ENCODE data around the gene PRKCI.
"Not testable (repeated sequence)": the region's sequence is repeated elsewhere in the genome, so short reads cannot be mapped to it uniquely, and the experiment has no call there.

Gene PRKCI

GRCh38 chr3:170274641-170275040 is 52.4 kb downstream of the PRKCI start:
- no peaks in the 10 kb centered on the region for H3K9me3 Mint-ChIP-seq
- H3K4me1 Mint-ChIP-seq: peaks cover 21% of the 10 kb centered on the region
- H3K27ac Mint-ChIP-seq (ENCODE audit: low read depth): peak overlapping the region; percentile 29
- H3K36me3 Mint-ChIP-seq (ENCODE audit: insufficient read depth): peaks cover 27% of the 10 kb centered on the region
- no peaks in the 10 kb centered on the region for H3K27me3 Mint-ChIP-seq
- no peak overlapping the region for H3K4me3 Mint-ChIP-seq
- ATAC-seq (replicated peaks; ENCODE audit: extremely low read depth, poor library complexity, severe bottlenecking) (no peak), DNase-seq (ENCODE audit: low spot score in 2 of 2) (no peak)

- DNase-seq (ENCODE audit: low spot score in 2 of 2) (no peak), ATAC-seq (replicated peaks; ENCODE audit: extremely low read depth, poor library complexity, severe bottlenecking) (no peak)
- no peak overlapping the region for H3K4me3 Mint-ChIP-seq
- peaks cover 29% of the 10 kb centered on the region for H3K36me3 Mint-ChIP-seq (ENCODE audit: insufficient read depth)
- H3K27me3 Mint-ChIP-seq: no peaks in the 10 kb centered on the region
- peak overlapping the region; percentile 95 for H3K27ac Mint-ChIP-seq (ENCODE audit: low read depth)
- H3K4me1 Mint-ChIP-seq: peaks cover 21% of the 10 kb centered on the region
- no peaks in the 10 kb centered on the region for H3K9me3 Mint-ChIP-seq
Observed at GRCh38 chr3:170275832-170276231, 53.6 kb downstream of the PRKCI start.

GRCh38 chr3:170277311-170277710 is 55.1 kb downstream of the PRKCI start:
- Mint-ChIP-seq H3K4me1 (peaks cover 21% of the 10 kb centered on the region), H3K4me3 (peak overlapping the region; percentile 92), H3K27ac (ENCODE audit: low read depth) (peak overlapping the region; percentile 95), H3K36me3 (ENCODE audit: insufficient read depth) (peaks cover 29% of the 10 kb centered on the region)
- ATAC-seq (replicated peaks; ENCODE audit: extremely low read depth, poor library complexity, severe bottlenecking) (peak; percentile 92), DNase-seq (ENCODE audit: low spot score in 2 of 2) (peak in 1 of 2 donors; percentile 42)
- not testable (repeated sequence) for H3K9me3 Mint-ChIP-seq, H3K27me3 Mint-ChIP-seq

- Mint-ChIP-seq H3K27me3 (no peaks in the 10 kb centered on the region), H3K36me3 (ENCODE audit: insufficient read depth) (peaks cover 29% of the 10 kb centered on the region), H3K4me3 (peak overlapping the region; percentile 92), H3K27ac (ENCODE audit: low read depth) (peak overlapping the region; percentile 95), H3K4me1 (peaks cover 21% of the 10 kb centered on the region), H3K9me3 (no peaks in the 10 kb centered on the region)
- no peak for DNase-seq (ENCODE audit: low spot score in 2 of 2)
- peak; percentile 38 for ATAC-seq (replicated peaks; ENCODE audit: extremely low read depth, poor library complexity, severe bottlenecking)
Observed at GRCh38 chr3:170277833-170278580, 55.8 kb downstream of the PRKCI start.

- Mint-ChIP-seq H3K27ac (ENCODE audit: low read depth) (peak overlapping the region; percentile 95), H3K4me1 (peaks cover 21% of the 10 kb centered on the region), H3K4me3 (peak overlapping the region; percentile 92), H3K9me3 (no peaks in the 10 kb centered on the region), H3K27me3 (no peaks in the 10 kb centered on the region), H3K36me3 (ENCODE audit: insufficient read depth) (peaks cover 29% of the 10 kb centered on the region)
- no peak for DNase-seq (ENCODE audit: low spot score in 2 of 2)
- ATAC-seq (replicated peaks; ENCODE audit: extremely low read depth, poor library complexity, severe bottlenecking): no peak
Observed at GRCh38 chr3:170278627-170279026, 56.4 kb downstream of the PRKCI start.

GRCh38 chr3:170290194-170290593 is 68.0 kb downstream of the PRKCI start:
- peaks cover 13% of the 10 kb centered on the region for H3K36me3 Mint-ChIP-seq (ENCODE audit: insufficient read depth)
- no peak for DNase-seq (ENCODE audit: low spot score in 2 of 2)
- H3K4me1 Mint-ChIP-seq: no peaks in the 10 kb centered on the region
- H3K27me3 Mint-ChIP-seq: no peaks in the 10 kb centered on the region
- H3K4me3 Mint-ChIP-seq: no peak overlapping the region
- H3K9me3 Mint-ChIP-seq: no peaks in the 10 kb centered on the region
- H3K27ac Mint-ChIP-seq (ENCODE audit: low read depth): no peak overlapping the region
- ATAC-seq (replicated peaks; ENCODE audit: extremely low read depth, poor library complexity, severe bottlenecking): no peak

- H3K4me3 Mint-ChIP-seq: no peak overlapping the region
- DNase-seq (ENCODE audit: low spot score in 2 of 2) (no peak), ATAC-seq (replicated peaks; ENCODE audit: extremely low read depth, poor library complexity, severe bottlenecking) (no peak)
- no peaks in the 10 kb centered on the region for H3K27me3 Mint-ChIP-seq
- H3K27ac Mint-ChIP-seq (ENCODE audit: low read depth): no peak overlapping the region
- peaks cover 5% of the 10 kb centered on the region for H3K36me3 Mint-ChIP-seq (ENCODE audit: insufficient read depth)
- H3K4me1 Mint-ChIP-seq: no peaks in the 10 kb centered on the region
- H3K9me3 Mint-ChIP-seq: no peaks in the 10 kb centered on the region
Observed at GRCh38 chr3:170295586-170295985, 73.4 kb downstream of the PRKCI start.

GRCh38 chr3:170296703-170297102 is 74.5 kb downstream of the PRKCI start:
- Mint-ChIP-seq H3K4me1 (no peaks in the 10 kb centered on the region), H3K27me3 (no peaks in the 10 kb centered on the region), H3K9me3 (no peaks in the 10 kb centered on the region), H3K4me3 (no peak overlapping the region), H3K27ac (ENCODE audit: low read depth) (peak overlapping the region; percentile 44), H3K36me3 (ENCODE audit: insufficient read depth) (peaks cover 5% of the 10 kb centered on the region)
- no peak for DNase-seq (ENCODE audit: low spot score in 2 of 2)
- ATAC-seq (replicated peaks; ENCODE audit: extremely low read depth, poor library complexity, severe bottlenecking): no peak

- no peak overlapping the region for H3K27ac Mint-ChIP-seq (ENCODE audit: low read depth)
- no peaks in the 10 kb centered on the region for H3K4me1 Mint-ChIP-seq
- ATAC-seq (replicated peaks; ENCODE audit: extremely low read depth, poor library complexity, severe bottlenecking) (no peak), DNase-seq (ENCODE audit: low spot score in 2 of 2) (no peak)
- no peaks in the 10 kb centered on the region for H3K9me3 Mint-ChIP-seq
- peaks cover 4% of the 10 kb centered on the region for H3K36me3 Mint-ChIP-seq (ENCODE audit: insufficient read depth)
- H3K4me3 Mint-ChIP-seq: no peak overlapping the region
- H3K27me3 Mint-ChIP-seq: no peaks in the 10 kb centered on the region
Observed at GRCh38 chr3:170301405-170301804, 79.2 kb downstream of the PRKCI start.

- Mint-ChIP-seq H3K36me3 (ENCODE audit: insufficient read depth) (peaks cover 4% of the 10 kb centered on the region), H3K27ac (ENCODE audit: low read depth) (no peak overlapping the region), H3K9me3 (no peaks in the 10 kb centered on the region)
Observed at GRCh38 chr3:170302008-170302407, 79.8 kb downstream of the PRKCI start.

GRCh38 chr3:170306015-170306414 is 83.8 kb downstream of the PRKCI start:
- no peak overlapping the region for H3K27ac Mint-ChIP-seq (ENCODE audit: low read depth)
- H3K27me3 Mint-ChIP-seq: no peaks in the 10 kb centered on the region
- no peak for ATAC-seq (replicated peaks; ENCODE audit: extremely low read depth, poor library complexity, severe bottlenecking)
- H3K36me3 Mint-ChIP-seq (ENCODE audit: insufficient read depth): no peaks in the 10 kb centered on the region
- H3K9me3 Mint-ChIP-seq: no peaks in the 10 kb centered on the region
- H3K4me1 Mint-ChIP-seq: no peaks in the 10 kb centered on the region
- no peak for DNase-seq (ENCODE audit: low spot score in 2 of 2)
- H3K4me3 Mint-ChIP-seq: no peak overlapping the region

More at GRCh38 chr3:170302008-170302407, 79.8 kb downstream of the PRKCI start:
- no peaks in the 10 kb centered on the region for H3K27me3 Mint-ChIP-seq
- no peaks in the 10 kb centered on the region for H3K4me1 Mint-ChIP-seq
- DNase-seq (ENCODE audit: low spot score in 2 of 2) (no peak), ATAC-seq (replicated peaks; ENCODE audit: extremely low read depth, poor library complexity, severe bottlenecking) (no peak)
- H3K4me3 Mint-ChIP-seq: no peak overlapping the region

- Mint-ChIP-seq H3K4me3 (no peak overlapping the region), H3K36me3 (ENCODE audit: insufficient read depth) (no peaks in the 10 kb centered on the region), H3K4me1 (no peaks in the 10 kb centered on the region), H3K27me3 (no peaks in the 10 kb centered on the region), H3K27ac (ENCODE audit: low read depth) (no peak overlapping the region), H3K9me3 (no peaks in the 10 kb centered on the region)
- DNase-seq (ENCODE audit: low spot score in 2 of 2) (no peak), ATAC-seq (replicated peaks; ENCODE audit: extremely low read depth, poor library complexity, severe bottlenecking) (no peak)
Observed at GRCh38 chr3:170307671-170308405, 85.6 kb downstream of the PRKCI start.

- Mint-ChIP-seq H3K36me3 (ENCODE audit: insufficient read depth) (no peaks in the 10 kb centered on the region), H3K4me3 (no peak overlapping the region), H3K9me3 (no peaks in the 10 kb centered on the region), H3K4me1 (no peaks in the 10 kb centered on the region), H3K27ac (ENCODE audit: low read depth) (no peak overlapping the region), H3K27me3 (no peaks in the 10 kb centered on the region)
- ATAC-seq (replicated peaks; ENCODE audit: extremely low read depth, poor library complexity, severe bottlenecking) (no peak), DNase-seq (ENCODE audit: low spot score in 2 of 2) (no peak)
Observed at GRCh38 chr3:170309046-170309445, 86.8 kb downstream of the PRKCI start.

Measured in central memory CD8-positive, alpha-beta T cell (primary cell).